Measurements from ENCODE around the gene PSPC1.

DNA sequence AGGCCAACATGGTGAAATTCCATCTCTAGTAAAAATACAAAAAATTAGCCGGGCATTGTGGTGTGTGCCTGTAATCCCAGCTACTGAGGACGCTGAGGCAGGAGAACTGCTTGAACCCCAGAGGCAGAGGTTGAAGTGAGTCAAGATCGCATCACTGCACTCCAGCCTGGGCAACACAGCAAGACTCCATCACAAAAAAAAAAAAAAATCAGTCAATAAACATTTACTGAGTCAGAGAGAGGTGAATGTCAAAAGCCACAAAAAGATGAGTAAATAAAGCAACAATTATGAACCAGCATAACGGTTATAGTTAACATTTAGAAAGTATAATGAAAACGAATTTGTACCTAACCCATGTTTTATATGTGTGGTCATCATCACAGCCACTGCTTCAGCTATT lies 23.1 kb downstream of the PSPC1 start:
- no peak for TF ChIP-seq POLR2AphosphoS5 (IDR thresholded peaks at IDR 0.05; ENCODE audit: low read depth, low read length)
- no peak for TF ChIP-seq TAF1 (IDR thresholded peaks at IDR 0.05; ENCODE audit: low read depth, low read length)
- TF ChIP-seq POLR2A (IDR thresholded peaks at IDR 0.05; ENCODE audit: low read depth, low read length): no peak
- TF ChIP-seq SPI1 (IDR thresholded peaks at IDR 0.05; ENCODE audit: low read depth, low read length): no peak
